ENCODE results near the gene IL1RAPL2. TPM values are rescaled to one million over a fixed set of nuclear protein-coding genes. Genes with fewer than 3 reads are reported as not detected.

IL1RAPL2 gene
- total and polyA plus RNA-seq, 2 of the 8 experiments (the other 6 are each of a cell fraction or from before 2014, with no cell fraction given), result 0.20 to 1.3 TPM

GRCh38 chrX:105765691-105766090 lies 1199.7 kb downstream of the IL1RAPL2 start (continued):
- TF ChIP-seq SAP30 (IDR thresholded peaks at IDR 0.05; ENCODE audit: insufficient read depth, insufficient replicate concordance, low read length) (no peak), ATF3 (IDR thresholded peaks at IDR 0.05; ENCODE audit: insufficient read depth, low read depth, low read length) (no peak)

Data from H1 (cell line).